HepG2 (cell line): ENCODE measurements around the gene MLST8. TPM values are rescaled to one million over a fixed set of nuclear protein-coding genes. Genes with fewer than 3 reads are reported as not detected.
A peak's percentile ranks its signal among the peaks of the same experiment; 100 is the strongest.

Experiments used
- ATF7 ChIP-seq, 2 experiments: fragments of 450-650 bp in 1 of 2; sonication (generic) in 1 of 2; formaldehyde crosslinking in 1 of 2; IDR thresholded peaks; 2 replicates each; pipeline versions ENCODE4 v1.4.0 to v1.6.1; 2016 to 2020; ENCODE audit warnings: antibody characterized with exemption in 1 of 2, mild to moderate bottlenecking in 1 of 2, missing genetic modification reagents in 1 of 2
- CENPT ChIP-seq: sonication (generic); formaldehyde crosslinking; IDR thresholded peaks from 2 replicates; pipeline ENCODE4 v1.8.0; 2022; ENCODE audit warnings: low read depth, mild to moderate bottlenecking, moderate library complexity, missing genetic modification reagents
- CSRNP1 ChIP-seq: sonication (generic); formaldehyde crosslinking; IDR thresholded peaks from 2 replicates; pipeline ENCODE4 v1.8.1; 2023; ENCODE audit warnings: mild to moderate bottlenecking, missing genetic modification reagents
- HMGA1 ChIP-seq: sonication (generic); formaldehyde crosslinking; conservative IDR thresholded peaks from 2 replicates; pipeline ENCODE4 v1.4.0; 2020; ENCODE audit warnings: missing genetic modification reagents
- KDM6A ChIP-seq: IDR thresholded peaks from 2 replicates; pipeline ENCODE4 v1.6.1; 2016; ENCODE audit warnings: low read depth
- KLF12 ChIP-seq: sonication (generic); formaldehyde crosslinking; IDR thresholded peaks from 2 replicates; pipeline ENCODE4 v1.4.0; 2020; ENCODE audit warnings: missing genetic modification reagents, borderline replicate concordance
- NR3C1 ChIP-seq: sonication (generic); formaldehyde crosslinking; IDR thresholded peaks from 2 replicates; pipeline ENCODE4 v1.4.0; 2020; ENCODE audit warnings: missing genetic modification reagents
- PHF20 ChIP-seq: sonication (generic); formaldehyde crosslinking; IDR thresholded peaks from 2 replicates; pipeline ENCODE4 v1.5.0; 2020; ENCODE audit warnings: mild to moderate bottlenecking, missing genetic modification reagents
- PHF21A ChIP-seq: sonication (generic); formaldehyde crosslinking; IDR thresholded peaks from 2 replicates; pipeline ENCODE4 v1.5.0; 2020; ENCODE audit warnings: mild to moderate bottlenecking, missing genetic modification reagents
- SRY ChIP-seq: sonication (generic); formaldehyde crosslinking; IDR thresholded peaks from 2 replicates; pipeline ENCODE4 v1.8.0; 2022; ENCODE audit warnings: mild to moderate bottlenecking, missing genetic modification reagents
- ZBTB38 ChIP-seq: sonication (generic); formaldehyde crosslinking; IDR thresholded peaks from 2 replicates; pipeline ENCODE4 v1.5.1; 2020; ENCODE audit warnings: mild to moderate bottlenecking, missing genetic modification reagents
- ZBTB40 ChIP-seq, 2 experiments: fragments of 450-650 bp in 1 of 2; sonication (generic) in 1 of 2; formaldehyde crosslinking in 1 of 2; IDR thresholded peaks; 2 replicates each; pipeline versions ENCODE4 v1.6.1 to v1.8.0; 2016 to 2022; ENCODE audit warnings: antibody characterized with exemption in 1 of 2, mild to moderate bottlenecking in 1 of 2, missing genetic modification reagents in 1 of 2
- ZNF160 ChIP-seq: sonication (generic); formaldehyde crosslinking; IDR thresholded peaks from 2 replicates; pipeline ENCODE4 v1.8.0; 2022; ENCODE audit warnings: mild to moderate bottlenecking, inconsistent platforms, missing genetic modification reagents
- ZNF30 ChIP-seq: sonication (generic); formaldehyde crosslinking; IDR thresholded peaks from 2 replicates; pipeline ENCODE4 v1.5.0; 2020; ENCODE audit warnings: mild to moderate bottlenecking, missing genetic modification reagents
- ZNF333 ChIP-seq: sonication (generic); formaldehyde crosslinking; IDR thresholded peaks from 2 replicates; pipeline ENCODE4 v1.4.0; 2020; ENCODE audit warnings: mild to moderate bottlenecking, missing genetic modification reagents, borderline replicate concordance
- ZNF382 ChIP-seq: sonication (generic); formaldehyde crosslinking; IDR thresholded peaks from 2 replicates; pipeline ENCODE4 v1.5.0; 2020; ENCODE audit warnings: missing genetic modification reagents, mild to moderate bottlenecking, borderline replicate concordance
- polyA plus RNA-seq, 8 experiments: library from polyadenylated mRNA; depleted of rRNA in 3 of 8; stranded (reverse) in 7 of 8; unstranded in 1 of 8; fragments of >200 nt; fragmentation: Illumina TruSeq in 4 of 8; extraction: Trizol in 4 of 8; gene quantifications; 2 replicates each; pipeline versions ENCODE4 v1.2.1 to v1.2.3, GENCODE V29; 2011 to 2016; ENCODE audit warnings: low read depth in 4 of 8, missing spikeins in 1 of 8, mixed read lengths in 1 of 8; ENCODE audit not compliant: insufficient read depth in 1 of 8
- total RNA-seq, 5 experiments: library from RNA; depleted of rRNA; stranded (reverse); fragments of >200 nt; fragmentation: Illumina TruSeq; extraction: Trizol; gene quantifications; 2 replicates each; pipeline ENCODE4 v1.2.3, GENCODE V29; 2016; ENCODE audit warnings: low read depth in 1 of 5

Gene MLST8
- total and polyA plus RNA-seq, 2 of the 13 experiments (the other 11 are each of a cell fraction or from before 2014, with no cell fraction given), result 30.8 to 72.7 TPM

DNA sequence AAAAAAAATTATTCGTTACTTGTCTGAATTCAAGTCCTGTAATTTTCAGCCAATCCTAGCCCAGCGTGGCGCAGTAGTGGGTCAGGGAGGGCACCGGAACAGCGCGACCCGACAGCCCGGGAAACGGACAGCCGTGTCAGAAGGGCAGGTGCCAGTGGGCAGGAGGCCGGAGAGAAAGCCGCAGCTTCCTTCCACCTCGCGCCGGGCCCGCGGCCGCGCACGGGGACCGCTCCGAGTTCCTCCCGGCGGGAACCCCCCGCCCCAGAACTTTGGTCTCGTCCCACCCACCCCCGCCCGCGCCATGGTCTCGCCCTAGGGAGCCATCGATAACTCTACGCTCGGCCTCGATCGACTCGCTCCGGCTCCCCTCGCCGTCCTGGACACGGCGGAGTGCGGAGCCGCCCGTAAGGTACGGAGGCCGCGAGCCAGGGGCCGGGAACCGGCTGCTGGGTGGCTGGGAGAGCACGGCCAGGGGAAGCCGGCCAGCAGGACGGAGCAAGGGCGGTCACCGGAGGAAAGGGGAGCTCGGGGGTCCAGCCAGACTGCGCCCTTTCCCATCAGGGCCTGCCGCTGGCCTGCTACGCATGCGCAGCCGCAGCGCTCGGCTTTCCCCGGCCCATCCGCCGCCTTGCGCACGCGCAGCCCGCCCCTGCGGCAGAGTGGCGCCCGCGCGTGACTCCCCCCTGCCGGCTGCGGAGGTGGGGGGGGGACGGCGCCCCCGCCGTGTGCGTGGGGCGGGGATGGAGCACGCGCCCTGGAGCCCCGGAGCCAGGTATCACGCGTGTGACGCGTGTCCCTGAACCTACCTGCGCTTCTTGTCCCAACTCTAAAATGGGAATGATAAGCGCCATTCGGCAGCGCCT, at the start of gene MLST8 (continued):
- TF ChIP-seq ZBTB40 (IDR thresholded peaks at IDR 0.05), result no peak
- peak; percentile 87 for TF ChIP-seq ZBTB40 (CRISPR knock-in tag; IDR thresholded peaks at IDR 0.05)
- TF ChIP-seq PHF20 (CRISPR knock-in tag), result peak; percentile 75; the same call in 1 of the 2 replicates
- TF ChIP-seq ZNF382 (CRISPR knock-in tag), result no peak
- no peak for TF ChIP-seq SRY (CRISPR knock-in tag)
- TF ChIP-seq KDM6A (CRISPR knock-in tag), result no peak
- 0 out of 2 replicates have a peak, but pooled peaks have one; percentile 27 for TF ChIP-seq ZBTB38 (CRISPR knock-in tag)
- peak; percentile 41; the same call in 1 of the 2 replicates for TF ChIP-seq KLF12 (CRISPR knock-in tag)
- peak; percentile 27 for TF ChIP-seq ZNF333 (CRISPR knock-in tag)
- no peak for TF ChIP-seq ZNF160 (CRISPR knock-in tag)
- TF ChIP-seq CSRNP1 (CRISPR knock-in tag), result peak; percentile 61; the same call in 1 of the 2 replicates
- peak; percentile 75; the same call in 1 of the 2 replicates for TF ChIP-seq ZNF30
- 0 out of 2 replicates have a peak, but pooled peaks have one; percentile 88 for TF ChIP-seq NR3C1
- TF ChIP-seq HMGA1 (CRISPR knock-in tag), result no peak
- TF ChIP-seq ATF7 (IDR thresholded peaks at IDR 0.05), result peak; percentile 39; the same call in 1 of the 2 replicates
- TF ChIP-seq ATF7 (CRISPR knock-in tag; IDR thresholded peaks at IDR 0.05), result no peak
- peak; percentile 63; the same call in 1 of the 2 replicates for TF ChIP-seq PHF21A
- no peak for TF ChIP-seq CENPT (CRISPR knock-in tag)
